HepG2 (cell line): ENCODE measurements around the gene PPP1R15B. TPM values are rescaled to one million over a fixed set of nuclear protein-coding genes. Genes with fewer than 3 reads are reported as not detected.

Source experiments
- ATM ChIP-seq: fragments of 450-650 bp; IDR thresholded peaks from 2 replicates; pipeline ENCODE4 v1.7.1; 2017; ENCODE audit warnings: mild to moderate bottlenecking, borderline replicate concordance
- CAMTA2 ChIP-seq: sonication (generic); formaldehyde crosslinking; IDR thresholded peaks from 2 replicates; pipeline ENCODE4 v1.4.0; 2020; ENCODE audit warnings: mild to moderate bottlenecking, missing genetic modification reagents, borderline replicate concordance
- CREM ChIP-seq, 2 experiments: sonication (generic) in 1 of 2; formaldehyde crosslinking in 1 of 2; IDR thresholded peaks; 2 replicates each; pipeline versions ENCODE4 v1.4.0 to v1.6.1; 2016 to 2020; ENCODE audit warnings: antibody characterized with exemption in 1 of 2, mild to moderate bottlenecking in 1 of 2, missing genetic modification reagents in 1 of 2
- GMEB2 ChIP-seq: IDR thresholded peaks from 2 replicates; pipeline ENCODE4 v1.6.1; 2016; ENCODE audit warnings: missing biosample characterization, missing genetic modification reagents, low read depth
- IKZF4 ChIP-seq: sonication (generic); formaldehyde crosslinking; IDR thresholded peaks from 2 replicates; pipeline ENCODE4 v1.5.1; 2020; ENCODE audit warnings: borderline replicate concordance, mild to moderate bottlenecking, low read depth, missing genetic modification reagents; ENCODE audit errors: not compliant biosample characterization
- JDP2 ChIP-seq: sonication (generic); formaldehyde crosslinking; IDR thresholded peaks from 2 replicates; pipeline ENCODE4 v1.8.1; 2022; ENCODE audit warnings: missing genetic modification reagents, borderline replicate concordance
- MIER2 ChIP-seq: IDR thresholded peaks from 2 replicates; pipeline ENCODE4 v1.6.1; 2016; ENCODE audit warnings: missing biosample characterization, missing genetic modification reagents
- ONECUT2 ChIP-seq: sonication (generic); formaldehyde crosslinking; IDR thresholded peaks from 2 replicates; pipeline ENCODE4 v1.4.0; 2020; ENCODE audit warnings: missing genetic modification reagents
- RXRB ChIP-seq: IDR thresholded peaks from 2 replicates; pipeline ENCODE4 v1.6.1; 2016; ENCODE audit warnings: borderline replicate concordance, missing genetic modification reagents, missing compliant biosample characterization
- SP4 ChIP-seq: sonication (generic); formaldehyde crosslinking; IDR thresholded peaks from 2 replicates; pipeline ENCODE4 v1.8.1; 2023; ENCODE audit warnings: mild to moderate bottlenecking, missing genetic modification reagents
- THRA ChIP-seq: sonication (generic); formaldehyde crosslinking; IDR thresholded peaks from 2 replicates; pipeline ENCODE4 v1.4.0; 2020; ENCODE audit warnings: missing genetic modification reagents, borderline replicate concordance
- ZBTB26 ChIP-seq: IDR thresholded peaks from 2 replicates; pipeline ENCODE4 v1.6.1; 2016; ENCODE audit warnings: missing compliant biosample characterization, missing genetic modification reagents, borderline replicate concordance
- ZNF207 ChIP-seq: fragments of 450-650 bp; IDR thresholded peaks from 2 replicates; pipeline ENCODE4 v1.6.1; 2016; ENCODE audit warnings: antibody characterized with exemption, borderline replicate concordance
- ZNF292 ChIP-seq: sonication (generic); formaldehyde crosslinking; IDR thresholded peaks from 2 replicates; pipeline ENCODE4 v1.8.1; 2022; ENCODE audit warnings: mild to moderate bottlenecking, low read depth, missing genetic modification reagents, borderline replicate concordance
- ZNF451 ChIP-seq: sonication (generic); formaldehyde crosslinking; IDR thresholded peaks from 2 replicates; pipeline ENCODE4 v1.5.0; 2020; ENCODE audit warnings: mild to moderate bottlenecking, missing genetic modification reagents
- ZNF460 ChIP-seq: sonication (generic); formaldehyde crosslinking; IDR thresholded peaks from 2 replicates; pipeline ENCODE4 v1.5.1; 2020; ENCODE audit warnings: missing genetic modification reagents, mild to moderate bottlenecking, borderline replicate concordance
- ZNF572 ChIP-seq: sonication (generic); formaldehyde crosslinking; IDR thresholded peaks from 2 replicates; pipeline ENCODE4 v1.5.1; 2020; ENCODE audit warnings: mild to moderate bottlenecking, missing genetic modification reagents
- ZNF709 ChIP-seq: sonication (generic); formaldehyde crosslinking; IDR thresholded peaks from 2 replicates; pipeline ENCODE4 v1.5.0; 2020; ENCODE audit warnings: mild to moderate bottlenecking, missing genetic modification reagents
- ZNF761 ChIP-seq: sonication (generic); formaldehyde crosslinking; conservative IDR thresholded peaks from 2 replicates; pipeline ENCODE4 v1.4.0; 2020; ENCODE audit warnings: mild to moderate bottlenecking, missing genetic modification reagents
- ZNF768 ChIP-seq: sonication (generic); formaldehyde crosslinking; IDR thresholded peaks from 2 replicates; pipeline ENCODE4 v1.4.0; 2020; ENCODE audit warnings: missing genetic modification reagents
- ZNF792 ChIP-seq: IDR thresholded peaks from 2 replicates; pipeline ENCODE4 v1.6.1; 2016
- polyA plus RNA-seq, 8 experiments: library from polyadenylated mRNA; depleted of rRNA in 3 of 8; stranded (reverse) in 7 of 8; unstranded in 1 of 8; fragments of >200 nt; fragmentation: Illumina TruSeq in 4 of 8; extraction: Trizol in 4 of 8; gene quantifications; 2 replicates each; pipeline versions ENCODE4 v1.2.1 to v1.2.3, GENCODE V29; 2011 to 2016; ENCODE audit warnings: low read depth in 4 of 8, missing spikeins in 1 of 8, mixed read lengths in 1 of 8; ENCODE audit not compliant: insufficient read depth in 1 of 8
- total RNA-seq, 5 experiments: library from RNA; depleted of rRNA; stranded (reverse); fragments of >200 nt; fragmentation: Illumina TruSeq; extraction: Trizol; gene quantifications; 2 replicates each; pipeline ENCODE4 v1.2.3, GENCODE V29; 2016; ENCODE audit warnings: low read depth in 1 of 5
- TF ChIP-seq, protein P1 (sequence below): sonication (generic); formaldehyde crosslinking; IDR thresholded peaks from 2 replicates; pipeline ENCODE4 v1.5.1; 2020; ENCODE audit warnings: missing genetic modification reagents, mild to moderate bottlenecking, borderline replicate concordance

Gene PPP1R15B
- total and polyA plus RNA-seq, 2 of the 13 experiments (the other 11 are each of a cell fraction or from before 2014, with no cell fraction given) = 13.4 to 23.8 TPM

DNA sequence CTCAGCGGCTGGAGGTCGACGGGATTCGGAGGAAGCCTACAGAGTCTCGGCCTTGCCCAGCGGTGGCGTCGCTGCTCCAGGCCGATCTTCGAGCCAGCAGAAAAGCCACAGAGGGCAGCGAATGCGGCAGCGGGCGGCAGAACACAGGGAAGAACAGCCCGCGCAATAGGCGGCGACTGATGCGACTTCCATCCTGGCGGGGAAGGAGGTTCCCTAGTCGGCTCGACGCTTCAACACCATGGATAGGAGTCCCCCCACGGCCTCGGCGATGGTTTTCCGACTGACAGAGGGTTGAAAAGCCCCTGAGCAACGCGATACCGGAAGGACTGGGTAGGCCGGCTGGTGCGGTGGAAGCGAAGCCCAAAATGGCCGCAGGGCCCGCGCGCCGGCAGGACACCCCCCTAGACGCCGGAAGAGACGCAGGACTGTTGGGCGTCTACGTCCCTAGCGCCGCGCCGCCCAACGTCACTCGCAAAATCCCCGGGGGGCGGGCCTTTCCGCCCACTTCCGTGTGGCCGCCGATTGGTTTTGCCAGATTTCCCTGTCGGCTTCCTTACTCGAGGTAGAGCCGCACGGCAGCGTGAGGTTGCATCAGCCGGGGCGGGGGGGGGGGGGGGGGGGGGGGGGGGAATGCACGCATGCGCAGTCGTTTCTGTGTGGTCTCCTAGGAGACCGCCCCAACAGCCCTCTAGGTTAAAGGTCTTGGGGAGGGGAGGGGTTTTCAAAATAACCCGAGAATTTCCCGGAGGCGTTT lies at the start of gene PPP1R15B (continued):
- no peak for TF ChIP-seq ATM
- peak; percentile 60; the same call in 1 of the 2 replicates for TF ChIP-seq ZNF792 (CRISPR knock-in tag)
- TF ChIP-seq ZNF572 (CRISPR knock-in tag) = no peak
- 0 out of 2 replicates have a peak, but pooled peaks have one; percentile 39 for TF ChIP-seq ZNF761 (CRISPR knock-in tag)
- 0 out of 2 replicates have a peak, but pooled peaks have one; percentile 22 for TF ChIP-seq ZNF451 (CRISPR knock-in tag)
- TF ChIP-seq ZNF207 = no peak
- TF ChIP-seq, protein P1, sequence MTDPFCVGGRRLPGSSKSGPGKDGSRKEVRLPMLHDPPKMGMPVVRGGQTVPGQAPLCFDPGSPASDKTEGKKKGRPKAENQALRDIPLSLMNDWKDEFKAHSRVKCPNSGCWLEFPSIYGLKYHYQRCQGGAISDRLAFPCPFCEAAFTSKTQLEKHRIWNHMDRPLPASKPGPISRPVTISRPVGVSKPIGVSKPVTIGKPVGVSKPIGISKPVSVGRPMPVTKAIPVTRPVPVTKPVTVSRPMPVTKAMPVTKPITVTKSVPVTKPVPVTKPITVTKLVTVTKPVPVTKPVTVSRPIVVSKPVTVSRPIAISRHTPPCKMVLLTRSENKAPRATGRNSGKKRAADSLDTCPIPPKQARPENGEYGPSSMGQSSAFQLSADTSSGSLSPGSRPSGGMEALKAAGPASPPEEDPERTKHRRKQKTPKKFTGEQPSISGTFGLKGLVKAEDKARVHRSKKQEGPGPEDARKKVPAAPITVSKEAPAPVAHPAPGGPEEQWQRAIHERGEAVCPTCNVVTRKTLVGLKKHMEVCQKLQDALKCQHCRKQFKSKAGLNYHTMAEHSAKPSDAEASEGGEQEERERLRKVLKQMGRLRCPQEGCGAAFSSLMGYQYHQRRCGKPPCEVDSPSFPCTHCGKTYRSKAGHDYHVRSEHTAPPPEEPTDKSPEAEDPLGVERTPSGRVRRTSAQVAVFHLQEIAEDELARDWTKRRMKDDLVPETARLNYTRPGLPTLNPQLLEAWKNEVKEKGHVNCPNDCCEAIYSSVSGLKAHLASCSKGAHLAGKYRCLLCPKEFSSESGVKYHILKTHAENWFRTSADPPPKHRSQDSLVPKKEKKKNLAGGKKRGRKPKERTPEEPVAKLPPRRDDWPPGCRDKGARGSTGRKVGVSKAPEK = peak; percentile 62; the same call in 1 of the 2 replicates
- no peak for TF ChIP-seq MIER2 (CRISPR knock-in tag)
- TF ChIP-seq CAMTA2 (CRISPR knock-in tag) = no peak
- TF ChIP-seq CREM (IDR thresholded peaks at IDR 0.05) = peak; percentile 94
- 0 out of 2 replicates have a peak, but pooled peaks have one; percentile 14 for TF ChIP-seq CREM (CRISPR knock-in tag; IDR thresholded peaks at IDR 0.05)
- TF ChIP-seq ZNF709 (CRISPR knock-in tag) = peak; percentile 27; the same call in 1 of the 2 replicates
- no peak; the same call in 1 of the 2 replicates for TF ChIP-seq JDP2
- no peak; the same call in 1 of the 2 replicates for TF ChIP-seq ZNF460 (CRISPR knock-in tag)
- TF ChIP-seq ZNF292 (CRISPR knock-in tag) = peak; percentile 21; the same call in 1 of the 2 replicates
- TF ChIP-seq THRA = 0 out of 2 replicates have a peak, but pooled peaks have one; percentile 42
- no peak for TF ChIP-seq ONECUT2
- TF ChIP-seq RXRB (CRISPR knock-in tag) = peak; percentile 86
- peak; percentile 78 for TF ChIP-seq SP4 (CRISPR knock-in tag)
- TF ChIP-seq ZNF768 (CRISPR knock-in tag) = peak; percentile 45; the same call in 1 of the 2 replicates
- TF ChIP-seq ZBTB26 = peak; percentile 34; the same call in 1 of the 2 replicates
- no peak for TF ChIP-seq IKZF4
- TF ChIP-seq GMEB2 = peak; percentile 93
